ENCODE data around the gene OXTR.

DNA sequence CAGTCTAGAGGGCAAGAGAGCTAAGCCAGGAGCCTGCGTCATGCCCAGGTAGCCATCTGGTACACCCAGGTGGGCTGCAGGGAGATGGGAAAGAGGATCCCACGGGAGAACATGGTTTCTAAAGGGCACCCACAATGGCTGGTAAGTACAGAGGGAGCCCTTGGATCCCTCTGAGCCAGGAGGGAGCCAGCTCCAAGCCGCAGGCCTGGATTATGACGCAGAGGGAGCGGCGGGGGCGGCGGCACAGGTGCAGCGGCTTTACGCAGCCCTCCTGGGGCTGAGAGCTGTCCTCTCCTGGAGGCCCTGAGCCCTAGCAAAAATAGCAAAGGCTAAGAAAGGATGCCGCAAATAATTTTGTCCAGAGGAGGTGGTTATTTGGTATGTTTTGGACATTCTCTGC lies 33.0 kb downstream of the OXTR start:
- TF ChIP-seq, protein P1, sequence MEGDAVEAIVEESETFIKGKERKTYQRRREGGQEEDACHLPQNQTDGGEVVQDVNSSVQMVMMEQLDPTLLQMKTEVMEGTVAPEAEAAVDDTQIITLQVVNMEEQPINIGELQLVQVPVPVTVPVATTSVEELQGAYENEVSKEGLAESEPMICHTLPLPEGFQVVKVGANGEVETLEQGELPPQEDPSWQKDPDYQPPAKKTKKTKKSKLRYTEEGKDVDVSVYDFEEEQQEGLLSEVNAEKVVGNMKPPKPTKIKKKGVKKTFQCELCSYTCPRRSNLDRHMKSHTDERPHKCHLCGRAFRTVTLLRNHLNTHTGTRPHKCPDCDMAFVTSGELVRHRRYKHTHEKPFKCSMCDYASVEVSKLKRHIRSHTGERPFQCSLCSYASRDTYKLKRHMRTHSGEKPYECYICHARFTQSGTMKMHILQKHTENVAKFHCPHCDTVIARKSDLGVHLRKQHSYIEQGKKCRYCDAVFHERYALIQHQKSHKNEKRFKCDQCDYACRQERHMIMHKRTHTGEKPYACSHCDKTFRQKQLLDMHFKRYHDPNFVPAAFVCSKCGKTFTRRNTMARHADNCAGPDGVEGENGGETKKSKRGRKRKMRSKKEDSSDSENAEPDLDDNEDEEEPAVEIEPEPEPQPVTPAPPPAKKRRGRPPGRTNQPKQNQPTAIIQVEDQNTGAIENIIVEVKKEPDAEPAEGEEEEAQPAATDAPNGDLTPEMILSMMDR (IDR thresholded peaks at IDR 0.05): no peak
- no peak for TF ChIP-seq EZH2 (IDR thresholded peaks at IDR 0.05)
- no peak for TF ChIP-seq EZH2phosphoT487 (IDR thresholded peaks at IDR 0.05)

Data from neural progenitor cell (in vitro differentiated cells).